ACC112 (cell line): ENCODE data around the gene LTBP2.

Experiments
- H2AFZ ChIP-seq: fragments of 200-600 bp; sonication (generic); one replicate; pipeline ENCODE4 v1.6.0; 2017; ENCODE audit warnings: antibody characterized with exemption, low read length; ENCODE audit not compliant: unreplicated experiment
- H3K27ac ChIP-seq: fragments of 200-600 bp; sonication (generic); 2 replicates; pipeline ENCODE4 v1.5.1; 2014; ENCODE audit warnings: low read depth, mild to moderate bottlenecking, antibody characterized with exemption, low read length, moderate library complexity
- H3K27me3 ChIP-seq: fragments of 200-600 bp; sonication (generic); 2 replicates; pipeline ENCODE4 v1.6.1; 2014; ENCODE audit warnings: mild to moderate bottlenecking, antibody characterized with exemption, low read length, moderate library complexity, mixed read lengths; ENCODE audit not compliant: insufficient read depth
- H3K36me3 ChIP-seq: fragments of 200-600 bp; sonication (generic); 2 replicates; pipeline ENCODE4 v1.6.1; 2016; ENCODE audit warnings: mild to moderate bottlenecking, antibody characterized with exemption, low read length, moderate library complexity, mixed read lengths; ENCODE audit not compliant: insufficient read depth
- H3K4me1 ChIP-seq: fragments of 200-600 bp; sonication (generic); one replicate; pipeline ENCODE4 v1.6.1; 2016; ENCODE audit warnings: low read length, mixed read lengths; ENCODE audit not compliant: insufficient read depth, unreplicated experiment, control insufficient read depth
- H3K4me3 ChIP-seq: fragments of 200-600 bp; sonication (generic); 2 replicates; pipeline ENCODE4 v1.5.1; 2014; ENCODE audit warnings: mild to moderate bottlenecking, low read depth, low read length
- H3K79me2 ChIP-seq: fragments of 200-600 bp; sonication (generic); one replicate; pipeline ENCODE4 v1.6.0; 2016; ENCODE audit warnings: low read length; ENCODE audit not compliant: control insufficient read depth, unreplicated experiment, insufficient read depth

LTBP2 gene

DNA sequence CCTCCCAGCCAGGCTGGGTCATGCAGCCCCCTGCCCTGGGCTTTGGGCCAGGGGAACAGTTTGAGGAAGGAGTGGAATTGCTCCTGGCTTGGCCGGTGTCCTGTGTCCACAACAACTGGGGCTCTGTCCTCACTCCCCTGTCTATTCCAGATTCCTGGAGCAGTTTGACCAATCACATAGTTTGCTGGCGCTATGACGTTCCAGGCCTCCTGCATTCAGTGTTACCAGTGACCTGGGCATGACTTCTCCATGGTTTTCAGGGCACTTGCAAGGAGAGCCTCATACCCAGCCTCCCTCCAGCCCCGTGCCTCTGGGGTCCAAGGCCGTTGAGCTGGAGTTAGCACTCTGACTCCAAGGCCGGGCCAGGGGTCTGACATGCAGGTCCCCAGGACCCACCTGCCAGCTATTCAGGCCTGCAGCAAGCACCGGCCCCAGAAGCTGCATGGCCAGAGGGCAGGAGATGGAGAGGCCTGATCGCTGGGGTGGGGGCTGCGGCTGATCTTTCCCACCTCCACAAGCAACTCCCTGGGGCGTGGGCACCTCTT lies 84.2 kb downstream of the LTBP2 start:
- peaks cover 7% of the 10 kb centered on the region for H3K4me1 ChIP-seq
- H3K27ac ChIP-seq = no peak overlapping the region

DNA sequence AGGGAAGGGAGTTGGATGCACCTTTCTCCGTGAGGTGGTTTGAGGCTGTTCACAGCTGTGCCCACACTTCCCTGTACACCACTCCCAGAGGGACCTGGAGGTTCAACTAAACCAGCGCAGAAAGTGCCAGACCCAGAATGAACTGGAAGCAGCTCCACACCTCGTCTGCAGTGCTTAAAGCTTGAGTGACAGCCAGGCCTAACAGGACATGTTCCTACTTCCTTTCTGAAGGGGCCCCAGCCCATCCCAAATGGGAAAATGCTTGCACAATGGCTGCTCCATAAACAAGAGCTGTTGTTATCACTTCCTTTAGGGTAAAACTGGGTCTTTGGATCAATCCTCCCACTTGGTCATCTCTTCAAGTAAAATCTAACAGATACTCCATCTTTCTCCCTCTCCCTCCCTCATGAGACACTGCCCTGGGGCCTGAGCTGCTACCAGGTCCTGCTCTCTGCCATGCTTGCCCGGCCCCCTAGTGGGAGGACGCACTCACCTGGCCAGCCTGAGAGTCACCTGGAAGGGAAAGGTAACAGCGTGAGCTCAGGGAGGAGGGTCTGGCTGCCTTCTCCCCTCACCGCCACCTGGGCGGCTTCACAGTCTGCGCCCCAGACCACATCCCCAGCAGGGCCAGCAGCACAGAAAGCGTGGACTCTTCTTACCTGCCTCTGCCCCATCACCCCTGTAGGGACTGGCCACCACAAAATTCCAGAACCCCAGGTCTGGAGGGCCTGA lies 85.0 kb downstream of the LTBP2 start:
- no peak overlapping the region for H3K27ac ChIP-seq
- no peaks in the 10 kb centered on the region for H3K79me2 ChIP-seq
- no peak overlapping the region for H2AFZ ChIP-seq
- peaks cover 7% of the 10 kb centered on the region for H3K4me1 ChIP-seq
- no peaks in the 10 kb centered on the region for H3K27me3 ChIP-seq
- H3K36me3 ChIP-seq = no peaks in the 10 kb centered on the region
- no peak overlapping the region for H3K4me3 ChIP-seq

More for the DNA sequence above, 84.2 kb downstream of the LTBP2 start:
- Histone ChIP-seq H3K36me3 (no peaks in the 10 kb centered on the region), H3K27me3 (no peaks in the 10 kb centered on the region), H3K79me2 (no peaks in the 10 kb centered on the region), H3K4me3 (no peak overlapping the region), H2AFZ (no peak overlapping the region)

DNA sequence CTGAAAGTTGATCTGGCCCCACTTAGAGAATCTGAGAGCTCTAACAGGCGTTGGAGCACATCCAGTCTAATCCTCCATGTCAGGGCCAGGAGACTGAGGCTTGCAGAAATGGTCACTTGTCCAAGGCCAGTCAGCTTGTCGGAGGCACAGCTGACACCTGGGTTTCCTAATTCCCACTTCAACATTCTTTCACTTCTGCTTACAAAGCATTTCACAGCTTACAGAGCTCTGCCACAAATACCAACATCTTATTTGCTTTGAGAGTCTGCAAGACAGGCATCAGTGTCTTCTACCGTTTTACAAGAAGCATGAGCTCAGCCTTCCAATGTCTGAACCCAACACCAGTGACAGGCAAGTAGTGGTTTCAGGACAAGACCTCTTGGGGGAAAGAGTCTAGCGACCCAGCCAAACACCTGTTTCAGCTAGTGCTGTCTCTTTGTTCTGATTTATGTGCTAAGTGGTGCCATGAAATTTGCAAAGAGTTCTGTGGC lies 86.6 kb downstream of the LTBP2 start:
- Histone ChIP-seq H3K79me2 (no peaks in the 10 kb centered on the region), H3K27me3 (no peaks in the 10 kb centered on the region), H2AFZ (no peak overlapping the region), H3K4me3 (no peak overlapping the region), H3K27ac (no peak overlapping the region), H3K4me1 (peaks cover 3% of the 10 kb centered on the region), H3K36me3 (no peaks in the 10 kb centered on the region)

DNA sequence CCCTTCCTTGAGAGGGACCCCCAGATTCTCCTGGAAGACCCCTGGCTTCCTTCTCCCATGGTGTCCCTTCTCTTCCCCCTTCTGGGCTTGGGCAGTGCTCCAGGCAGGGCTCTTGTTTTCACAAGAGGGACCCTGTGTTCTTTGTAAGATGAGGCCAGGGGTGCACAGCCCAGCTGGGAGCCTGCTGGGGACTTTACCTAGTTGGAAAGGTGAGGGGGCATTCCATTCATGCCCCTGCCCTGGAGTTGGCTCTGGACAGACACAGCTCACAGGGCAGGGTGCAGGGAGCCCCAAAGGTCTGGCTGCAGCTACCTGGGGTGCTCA lies 87.3 kb downstream of the LTBP2 start:
- Histone ChIP-seq H3K36me3 (no peaks in the 10 kb centered on the region), H3K27me3 (no peaks in the 10 kb centered on the region), H3K27ac (no peak overlapping the region), H3K79me2 (no peaks in the 10 kb centered on the region), H3K4me1 (peaks cover 3% of the 10 kb centered on the region), H3K4me3 (no peak overlapping the region), H2AFZ (no peak overlapping the region)

DNA sequence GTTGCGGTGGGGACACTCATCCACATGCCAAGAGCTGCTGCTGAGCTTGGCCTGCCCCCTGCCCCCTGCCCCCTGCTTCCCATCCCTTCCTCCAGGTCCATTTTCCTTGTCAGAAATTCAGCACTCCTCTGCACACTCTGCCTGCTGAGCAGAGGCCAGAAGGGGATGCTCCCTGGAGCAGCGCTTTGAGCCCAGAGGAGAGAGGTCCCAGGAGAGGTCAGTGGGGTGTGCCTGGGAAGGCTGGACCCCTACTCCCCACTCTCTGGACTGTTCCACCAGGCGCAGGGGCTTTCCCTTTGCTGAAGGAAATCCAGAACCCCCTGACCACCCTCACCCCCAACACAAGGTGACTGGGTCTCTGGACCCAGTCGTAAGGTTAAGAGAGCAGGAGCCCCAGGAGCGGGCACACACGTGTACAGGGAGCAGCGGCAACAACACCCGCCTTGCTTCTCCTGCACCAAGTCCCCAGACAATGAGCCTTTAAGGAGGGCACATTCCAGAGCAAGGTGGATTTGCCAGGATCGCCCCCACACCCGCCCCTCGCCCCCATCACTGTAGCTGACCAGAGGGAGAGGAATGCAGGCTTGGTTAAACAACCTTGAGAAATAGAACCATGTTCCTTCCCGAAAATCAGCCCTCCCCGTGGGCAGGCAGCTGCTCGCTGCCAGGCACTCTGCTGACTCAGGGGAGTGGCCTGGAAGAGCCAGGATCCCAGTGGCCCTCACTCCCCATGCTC lies 87.8 kb downstream of the LTBP2 start:
- Histone ChIP-seq H3K4me3 (no peak overlapping the region), H2AFZ (no peak overlapping the region), H3K36me3 (no peaks in the 10 kb centered on the region), H3K27ac (no peak overlapping the region), H3K4me1 (peaks cover 3% of the 10 kb centered on the region), H3K27me3 (no peaks in the 10 kb centered on the region), H3K79me2 (no peaks in the 10 kb centered on the region)

DNA sequence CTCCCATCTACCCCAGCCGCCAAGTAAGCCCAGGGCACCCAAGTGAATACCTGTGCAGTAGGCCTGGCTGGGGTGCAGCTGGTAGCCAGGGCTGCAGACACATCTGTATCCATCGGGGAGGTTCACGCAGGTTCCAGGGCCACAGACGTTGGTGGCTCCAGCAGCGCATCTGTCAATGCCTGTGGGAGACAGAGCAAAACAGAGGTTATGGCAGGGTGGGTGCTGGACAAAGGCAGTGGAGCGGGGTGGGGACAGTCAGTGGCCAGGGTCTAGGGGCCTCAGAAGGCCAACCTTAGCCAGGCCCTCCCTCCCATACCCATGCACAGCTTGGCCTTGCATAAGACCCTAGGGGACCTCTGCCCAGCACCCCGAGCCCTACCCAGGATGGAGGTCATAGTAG lies 89.3 kb downstream of the LTBP2 start:
- Histone ChIP-seq H3K79me2 (no peaks in the 10 kb centered on the region), H3K27me3 (no peaks in the 10 kb centered on the region), H3K36me3 (no peaks in the 10 kb centered on the region), H3K27ac (no peak overlapping the region), H3K4me1 (peaks cover 3% of the 10 kb centered on the region), H2AFZ (no peak overlapping the region), H3K4me3 (no peak overlapping the region)

DNA sequence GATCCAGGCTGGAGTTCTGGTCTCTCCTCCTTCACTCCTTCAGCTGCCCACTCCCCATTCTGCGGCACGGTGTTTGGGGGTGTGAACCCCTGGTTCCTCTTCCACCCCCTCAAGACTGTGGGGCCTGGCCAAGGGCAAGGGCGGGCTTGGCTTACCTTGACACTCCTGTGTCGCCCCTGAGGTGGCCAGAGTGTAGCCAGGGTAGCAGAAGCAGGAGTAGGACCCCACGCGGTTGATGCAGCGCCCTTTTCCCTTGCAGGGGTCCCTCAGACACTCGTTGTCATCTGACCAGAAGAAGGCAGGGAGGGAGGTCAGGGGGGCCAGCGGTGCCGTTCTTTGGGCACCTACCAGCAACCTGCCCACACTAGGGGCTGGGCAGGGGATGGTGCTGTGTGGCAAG lies 90.3 kb downstream of the LTBP2 start:
- Histone ChIP-seq H3K4me1 (peaks cover 7% of the 10 kb centered on the region), H3K27ac (no peak overlapping the region), H2AFZ (no peak overlapping the region), H3K36me3 (no peaks in the 10 kb centered on the region), H3K79me2 (no peaks in the 10 kb centered on the region), H3K27me3 (no peaks in the 10 kb centered on the region), H3K4me3 (no peak overlapping the region)

DNA sequence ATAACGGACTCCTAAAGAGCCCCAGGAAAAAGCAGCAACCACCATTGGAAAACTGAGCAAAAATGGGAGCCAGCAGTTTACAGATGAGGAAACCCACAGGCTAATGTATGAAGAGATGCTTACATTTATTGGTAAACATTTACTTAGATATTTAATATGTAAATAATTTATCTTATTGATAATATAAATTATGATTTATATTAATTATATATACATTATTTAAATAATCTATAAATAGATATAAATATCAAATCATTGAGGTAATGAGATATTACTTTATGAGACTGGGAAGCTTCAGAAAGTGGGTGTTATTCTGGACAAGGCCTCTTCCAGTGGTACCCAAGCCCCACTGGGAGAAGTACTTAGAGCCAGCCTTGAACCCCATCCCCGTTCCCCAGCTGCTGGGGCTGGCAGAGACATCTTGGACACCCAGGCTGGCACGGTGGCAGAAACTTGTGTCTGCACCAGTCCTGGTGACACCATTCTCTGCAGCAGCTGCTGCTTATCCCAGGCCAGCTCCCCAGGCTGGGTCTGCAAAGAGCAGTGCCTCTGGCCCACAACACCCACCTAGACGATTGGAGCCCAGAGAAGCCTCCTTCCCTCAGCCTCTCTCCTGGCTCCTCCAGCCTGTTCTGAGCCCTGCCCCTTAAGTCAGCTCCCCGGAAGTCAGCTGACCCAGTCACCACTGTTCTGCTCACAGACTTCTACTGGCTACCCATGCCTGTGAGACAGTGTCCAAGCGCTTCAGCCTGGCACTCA lies 92.5 kb downstream of the LTBP2 start:
- Histone ChIP-seq H3K79me2 (no peaks in the 10 kb centered on the region), H2AFZ (no peak overlapping the region), H3K36me3 (0 out of 2 replicates have a peak, but pooled peaks cover 1% of the 10 kb centered on the region), H3K4me1 (peaks cover 12% of the 10 kb centered on the region), H3K27me3 (no peaks in the 10 kb centered on the region), H3K27ac (no peak overlapping the region), H3K4me3 (no peak overlapping the region)

DNA sequence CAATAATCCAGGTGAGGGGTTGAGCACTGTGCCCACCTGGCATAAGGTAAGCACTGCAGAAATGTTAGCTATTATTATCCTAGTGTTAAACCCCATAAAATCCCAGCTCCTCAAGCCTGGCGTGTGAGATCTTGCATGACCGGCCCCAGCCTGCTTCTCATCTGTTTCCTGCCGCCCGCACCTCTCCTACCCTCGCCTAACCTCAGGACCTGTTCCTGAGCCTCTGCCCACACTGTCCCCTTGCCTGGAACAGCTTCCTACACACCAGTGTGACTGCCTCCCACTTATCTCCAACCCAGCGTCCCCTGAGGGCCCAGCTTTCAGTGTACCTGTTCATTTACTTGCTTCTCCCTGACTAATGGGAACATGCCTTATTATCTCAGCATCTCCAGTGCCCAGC lies 93.8 kb downstream of the LTBP2 start:
- H3K27me3 ChIP-seq = no peaks in the 10 kb centered on the region
- H3K36me3 ChIP-seq = peaks cover 10% of the 10 kb centered on the region; the same call in 1 of the 2 replicates
- no peak overlapping the region for H3K27ac ChIP-seq
- no peaks in the 10 kb centered on the region for H3K79me2 ChIP-seq
- H2AFZ ChIP-seq = no peak overlapping the region
- H3K4me1 ChIP-seq = peaks cover 17% of the 10 kb centered on the region
- H3K4me3 ChIP-seq = no peak overlapping the region

DNA sequence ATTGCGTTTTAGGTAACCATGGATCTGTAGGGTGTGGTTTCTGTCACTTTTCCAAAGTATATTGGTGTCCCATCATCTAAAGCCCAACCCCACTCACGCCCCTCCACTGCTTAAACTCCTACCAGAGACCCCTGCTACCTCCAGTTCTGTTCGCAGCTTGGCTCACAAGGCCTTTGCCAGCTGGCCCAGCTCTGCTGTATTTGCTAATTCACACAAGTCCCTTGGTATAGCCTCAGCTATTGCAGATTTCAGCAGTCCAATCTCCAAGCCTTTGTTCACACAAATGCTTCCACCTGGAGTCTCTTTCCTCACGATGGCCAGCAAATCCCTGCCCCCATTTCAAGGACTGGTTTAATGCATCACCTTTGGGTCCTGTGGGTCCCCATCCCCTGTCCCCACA lies 94.3 kb downstream of the LTBP2 start:
- Histone ChIP-seq H3K27ac (no peak overlapping the region), H3K27me3 (no peaks in the 10 kb centered on the region), H2AFZ (no peak overlapping the region), H3K79me2 (no peaks in the 10 kb centered on the region), H3K4me3 (no peak overlapping the region), H3K36me3 (peaks cover 10% of the 10 kb centered on the region; the same call in 1 of the 2 replicates), H3K4me1 (peaks cover 17% of the 10 kb centered on the region)
